ENCODE data around the gene CLNK.

GRCh38 chr4:10466161-10466560 is 218.4 kb downstream of the CLNK start:
- TF ChIP-seq CTCF (IDR thresholded peaks at IDR 0.05) = no peak
- TF ChIP-seq ZFX (IDR thresholded peaks at IDR 0.05; ENCODE audit: borderline replicate concordance) = no peak

All from 22Rv1 (cell line).